ENCODE data around the gene OSBPL2.

Gene OSBPL2

GRCh38 chr20:62329389-62330377 is 91.4 kb downstream of the OSBPL2 start:
- no peak for DNase-seq

GRCh38 chr20:62330576-62331317 is 92.4 kb downstream of the OSBPL2 start:
- no peak for DNase-seq

- no peak for DNase-seq
Observed at GRCh38 chr20:62331347-62331746, 93.0 kb downstream of the OSBPL2 start.

- no peak for DNase-seq
Observed at GRCh38 chr20:62332421-62332820, 94.1 kb downstream of the OSBPL2 start.

- no peak for DNase-seq
Observed at GRCh38 chr20:62332989-62333819, 94.9 kb downstream of the OSBPL2 start.

- DNase-seq = no peak
Observed at GRCh38 chr20:62333820-62334595, 95.7 kb downstream of the OSBPL2 start.

GRCh38 chr20:62334881-62335280 is 96.6 kb downstream of the OSBPL2 start:
- no peak for DNase-seq

- no peak for DNase-seq
Observed at GRCh38 chr20:62335532-62335931, 97.2 kb downstream of the OSBPL2 start.

GRCh38 chr20:62336329-62336728 is 98.0 kb downstream of the OSBPL2 start:
- no peak for DNase-seq

GRCh38 chr20:62336775-62337557 is 98.6 kb downstream of the OSBPL2 start:
- DNase-seq = no peak

GRCh38 chr20:62337558-62338293 is 99.4 kb downstream of the OSBPL2 start:
- no peak for DNase-seq

GRCh38 chr20:62338294-62338620 is 99.9 kb downstream of the OSBPL2 start:
- DNase-seq = no peak

- no peak for DNase-seq
Observed at GRCh38 chr20:62339647-62340062, 101.3 kb downstream of the OSBPL2 start.

- DNase-seq = no peak
Observed at GRCh38 chr20:62342910-62343309, 104.6 kb downstream of the OSBPL2 start.

GRCh38 chr20:62344092-62344491 is 105.8 kb downstream of the OSBPL2 start:
- DNase-seq = no peak

GRCh38 chr20:62344782-62345181 is 106.5 kb downstream of the OSBPL2 start:
- DNase-seq = no peak
